ENCODE data around the gene PSMF1. TPM values are rescaled to one million over a fixed set of nuclear protein-coding genes. Genes with fewer than 3 reads are reported as not detected.

The PSMF1 gene
- total RNA-seq, 3 donors from 2014 or later, result 224 to 272 (median 230) TPM

- Mint-ChIP-seq H3K9me3 (no peaks in the 10 kb centered on the region), H3K4me3 (peak within 1 kb of the TSS; percentile 72), H3K36me3 (ENCODE audit: insufficient read depth) (no peaks in the 10 kb centered on the region), H3K27me3 (ENCODE audit: low read depth) (peaks cover 27% of the 10 kb centered on the region), H3K4me1 (ENCODE audit: low read depth) (peaks cover 8% of the 10 kb centered on the region)
- DNase-seq (no peak), ATAC-seq (peak; percentile 29 to 52)
These were observed 66.4 kb downstream of the PSMF1 start, which contains the start of gene TMEM74B for GRCh38 chr20:1184638-1185315. TMEM74B (minus strand) TSS chr20:1184981; CDS start chr20:1183801, 1,180 bp downstream.

- Mint-ChIP-seq H3K36me3 (ENCODE audit: insufficient read depth) (no peaks in the 10 kb centered on the region), H3K9me3 (no peaks in the 10 kb centered on the region), H3K27me3 (ENCODE audit: low read depth) (peaks cover 27% of the 10 kb centered on the region), H3K4me1 (ENCODE audit: low read depth) (peaks cover 8% of the 10 kb centered on the region), H3K4me3 (no peak overlapping the region)
- ATAC-seq, result peak; percentile 57 to 59
- DNase-seq, result no peak
These were observed 66.9 kb downstream of the PSMF1 start for GRCh38 chr20:1185316-1185741.

- H3K4me3 Mint-ChIP-seq, result peak overlapping the region; percentile 61
- H3K9me3 Mint-ChIP-seq, result no peaks in the 10 kb centered on the region
- DNase-seq (peak; percentile 15), ATAC-seq (peak; percentile 58 to 72)
- no peaks in the 10 kb centered on the region for H3K36me3 Mint-ChIP-seq (ENCODE audit: insufficient read depth)
- H3K27me3 Mint-ChIP-seq (ENCODE audit: low read depth), result peaks cover 27% of the 10 kb centered on the region
- H3K4me1 Mint-ChIP-seq (ENCODE audit: low read depth), result peaks cover 8% of the 10 kb centered on the region
These were observed 67.5 kb downstream of the PSMF1 start for GRCh38 chr20:1185790-1186334.

GRCh38 chr20:1186367-1186991 is 68.1 kb downstream of the PSMF1 start:
- H3K4me3 Mint-ChIP-seq, result peak overlapping the region; percentile 61
- ATAC-seq, result no peak
- peaks cover 8% of the 10 kb centered on the region for H3K4me1 Mint-ChIP-seq (ENCODE audit: low read depth)
- DNase-seq, result no peak
- no peaks in the 10 kb centered on the region for H3K9me3 Mint-ChIP-seq
- no peaks in the 10 kb centered on the region for H3K36me3 Mint-ChIP-seq (ENCODE audit: insufficient read depth)
- H3K27me3 Mint-ChIP-seq (ENCODE audit: low read depth), result peaks cover 27% of the 10 kb centered on the region

GRCh38 chr20:1187605-1188171 is 69.3 kb downstream of the PSMF1 start:
- H3K4me3 Mint-ChIP-seq, result no peak overlapping the region
- ATAC-seq, result no peak
- H3K27me3 Mint-ChIP-seq (ENCODE audit: low read depth), result peaks cover 22% of the 10 kb centered on the region
- H3K36me3 Mint-ChIP-seq (ENCODE audit: insufficient read depth), result no peaks in the 10 kb centered on the region
- no peaks in the 10 kb centered on the region for H3K9me3 Mint-ChIP-seq
- no peak for DNase-seq
- H3K4me1 Mint-ChIP-seq (ENCODE audit: low read depth), result peaks cover 8% of the 10 kb centered on the region

GRCh38 chr20:1188347-1188746 is 69.9 kb downstream of the PSMF1 start:
- no peaks in the 10 kb centered on the region for H3K36me3 Mint-ChIP-seq (ENCODE audit: insufficient read depth)
- H3K27me3 Mint-ChIP-seq (ENCODE audit: low read depth), result peaks cover 21% of the 10 kb centered on the region
- no peak for DNase-seq
- H3K9me3 Mint-ChIP-seq, result no peaks in the 10 kb centered on the region
- ATAC-seq, result no peak
- no peak overlapping the region for H3K4me3 Mint-ChIP-seq
- H3K4me1 Mint-ChIP-seq (ENCODE audit: low read depth), result peaks cover 8% of the 10 kb centered on the region

- Mint-ChIP-seq H3K4me3 (no peak overlapping the region), H3K27me3 (ENCODE audit: low read depth) (peaks cover 7% of the 10 kb centered on the region), H3K9me3 (no peaks in the 10 kb centered on the region), H3K4me1 (ENCODE audit: low read depth) (peaks cover 1% of the 10 kb centered on the region), H3K36me3 (ENCODE audit: insufficient read depth) (no peaks in the 10 kb centered on the region)
- DNase-seq, result no peak
- no peak for ATAC-seq
These were observed 71.4 kb downstream of the PSMF1 start for GRCh38 chr20:1189827-1190226.

- no peaks in the 10 kb centered on the region for H3K36me3 Mint-ChIP-seq (ENCODE audit: insufficient read depth)
- DNase-seq (no peak), ATAC-seq (no peak)
- no peak overlapping the region for H3K4me3 Mint-ChIP-seq
- no peaks in the 10 kb centered on the region for H3K9me3 Mint-ChIP-seq
- peaks cover 6% of the 10 kb centered on the region for H3K27me3 Mint-ChIP-seq (ENCODE audit: low read depth)
- peaks cover under 1% of the 10 kb centered on the region for H3K4me1 Mint-ChIP-seq (ENCODE audit: low read depth)
These were observed 72.4 kb downstream of the PSMF1 start for GRCh38 chr20:1190847-1191246.

GRCh38 chr20:1191299-1191698 is 72.9 kb downstream of the PSMF1 start:
- Mint-ChIP-seq H3K4me3 (no peak overlapping the region), H3K4me1 (ENCODE audit: low read depth) (no peaks in the 10 kb centered on the region), H3K36me3 (ENCODE audit: insufficient read depth) (no peaks in the 10 kb centered on the region), H3K27me3 (ENCODE audit: low read depth) (peaks cover 2% of the 10 kb centered on the region), H3K9me3 (no peaks in the 10 kb centered on the region)
- no peak for ATAC-seq
- no peak for DNase-seq

- H3K4me1 Mint-ChIP-seq (ENCODE audit: low read depth), result peaks cover 4% of the 10 kb centered on the region
- ATAC-seq (no peak), DNase-seq (no peak)
- H3K36me3 Mint-ChIP-seq (ENCODE audit: insufficient read depth), result no peaks in the 10 kb centered on the region
- H3K4me3 Mint-ChIP-seq, result no peak overlapping the region
- no peaks in the 10 kb centered on the region for H3K27me3 Mint-ChIP-seq (ENCODE audit: low read depth)
- no peaks in the 10 kb centered on the region for H3K9me3 Mint-ChIP-seq
These were observed 76.8 kb downstream of the PSMF1 start for GRCh38 chr20:1195226-1195625.

GRCh38 chr20:1196634-1197033 is 78.2 kb downstream of the PSMF1 start:
- Mint-ChIP-seq H3K4me1 (ENCODE audit: low read depth) (peaks cover 6% of the 10 kb centered on the region), H3K4me3 (no peak overlapping the region), H3K36me3 (ENCODE audit: insufficient read depth) (no peaks in the 10 kb centered on the region), H3K9me3 (no peaks in the 10 kb centered on the region), H3K27me3 (ENCODE audit: low read depth) (no peaks in the 10 kb centered on the region)
- ATAC-seq, result no peak
- DNase-seq, result no peak

GRCh38 chr20:1197801-1198200 is 79.4 kb downstream of the PSMF1 start:
- Mint-ChIP-seq H3K9me3 (no peaks in the 10 kb centered on the region), H3K27me3 (ENCODE audit: low read depth) (no peaks in the 10 kb centered on the region), H3K4me3 (no peak overlapping the region), H3K4me1 (ENCODE audit: low read depth) (peaks cover 6% of the 10 kb centered on the region), H3K36me3 (ENCODE audit: insufficient read depth) (no peaks in the 10 kb centered on the region)
- no peak for DNase-seq
- no peak for ATAC-seq

- no peak for DNase-seq
- Mint-ChIP-seq H3K36me3 (ENCODE audit: insufficient read depth) (no peaks in the 10 kb centered on the region), H3K4me1 (ENCODE audit: low read depth) (peaks cover 6% of the 10 kb centered on the region), H3K9me3 (no peaks in the 10 kb centered on the region), H3K27me3 (ENCODE audit: low read depth) (no peaks in the 10 kb centered on the region), H3K4me3 (no peak overlapping the region)
- ATAC-seq, result no peak
These were observed 80.3 kb downstream of the PSMF1 start for GRCh38 chr20:1198751-1199150.

GRCh38 chr20:1199212-1199873 is 80.9 kb downstream of the PSMF1 start:
- Mint-ChIP-seq H3K4me3 (no peak overlapping the region), H3K36me3 (ENCODE audit: insufficient read depth) (no peaks in the 10 kb centered on the region), H3K4me1 (ENCODE audit: low read depth) (peaks cover 6% of the 10 kb centered on the region), H3K9me3 (no peaks in the 10 kb centered on the region), H3K27me3 (ENCODE audit: low read depth) (no peaks in the 10 kb centered on the region)
- DNase-seq (no peak), ATAC-seq (no peak)

All from activated T-cell treated with anti-CD3 and anti-CD28 coated beads, Interleukin-2, amount 50 U/mL, for 4 hours (primary cell).